ENCODE measurements around the gene EIF1AX.

EIF1AX gene

DNA sequence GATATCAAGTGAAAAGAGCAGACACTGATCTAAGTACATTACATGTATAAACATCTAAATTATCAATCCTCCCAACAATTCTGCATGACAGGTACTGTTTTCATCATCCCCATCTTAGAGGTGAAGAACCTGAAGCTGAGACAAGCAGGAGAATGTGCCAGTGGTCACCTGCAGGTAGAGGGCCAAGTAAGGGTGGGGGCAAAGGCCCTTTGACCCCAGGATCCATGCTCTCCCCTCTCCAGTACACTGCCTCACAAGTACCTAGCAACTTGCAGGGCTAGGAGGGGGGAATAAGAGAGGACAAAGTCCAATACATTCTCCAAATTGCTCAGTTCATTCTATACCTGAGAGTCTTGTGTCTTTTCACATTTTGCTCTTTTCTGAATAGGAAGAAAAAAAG is 16.7 kb downstream of the EIF1AX start:
- FAIRE-seq, result no peak

DNA sequence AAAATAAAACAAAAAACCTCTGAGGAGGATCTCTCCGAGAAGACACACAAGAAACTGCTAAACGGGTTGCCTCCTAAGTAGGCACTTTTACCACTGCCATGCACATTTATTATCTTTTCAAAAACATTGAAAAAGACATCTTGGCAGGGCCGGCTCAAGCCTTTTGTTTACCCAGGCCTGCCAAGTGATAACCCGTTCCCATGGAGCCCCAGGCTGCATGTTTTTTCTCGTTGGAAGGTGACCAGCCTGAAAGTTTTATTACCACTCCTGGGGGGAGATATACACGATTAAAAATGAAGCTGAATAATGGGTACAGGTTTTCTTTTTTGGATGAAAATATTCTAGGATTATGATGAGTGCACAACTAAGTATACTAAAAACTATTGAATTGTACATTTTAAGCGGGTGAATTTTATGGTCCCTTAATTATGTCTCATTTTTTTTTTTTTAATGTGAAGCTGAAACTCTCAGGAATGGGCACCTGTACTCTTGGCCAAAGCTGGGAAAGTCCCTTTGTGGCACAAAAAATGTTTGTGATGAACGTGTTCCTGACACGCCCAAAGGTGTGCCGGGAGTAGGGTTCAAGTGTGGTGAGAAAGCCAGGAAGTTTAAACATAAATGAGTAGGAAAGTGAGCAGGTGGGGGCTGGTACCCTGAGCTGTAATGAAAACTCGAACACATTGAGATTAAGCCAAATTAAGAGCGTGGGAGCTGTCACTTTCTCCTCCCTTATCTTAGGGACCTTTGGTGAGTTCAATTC is 23.4 kb downstream of the EIF1AX start:
- FAIRE-seq, result no peak

DNA sequence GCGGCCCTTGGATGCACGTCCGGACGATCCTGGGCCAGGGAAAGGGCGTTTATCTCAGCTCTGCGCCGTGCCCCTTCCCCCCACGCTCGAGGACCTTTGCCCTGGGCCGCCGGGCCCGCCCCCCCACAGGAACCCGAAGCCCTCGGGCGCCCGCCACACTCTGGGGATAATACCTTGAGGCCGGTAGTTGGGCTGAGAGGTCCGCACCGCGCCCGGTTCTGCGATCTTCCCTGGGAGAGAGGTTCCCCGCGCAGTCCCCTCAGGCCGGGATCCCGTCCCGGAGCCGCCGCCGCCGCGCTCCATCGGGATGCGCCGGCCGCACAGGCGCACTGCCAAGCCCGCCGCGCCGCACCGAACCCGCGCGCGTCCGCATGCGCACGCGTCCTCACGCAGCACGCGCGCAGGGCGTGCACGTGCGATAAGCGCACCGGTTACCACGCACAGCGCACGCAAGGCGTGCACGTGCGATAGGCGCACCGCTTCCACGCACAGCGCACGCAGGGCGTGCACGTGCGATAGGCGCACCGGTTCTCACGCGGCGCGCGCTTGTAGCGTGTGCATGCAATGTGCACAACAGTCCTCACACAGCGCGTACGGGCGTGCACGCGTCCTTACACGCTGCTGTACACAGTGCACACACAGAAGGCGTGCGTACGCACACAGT is 24.9 kb downstream of the EIF1AX start, which contains the start of gene MAP7D2:
Gene MAP7D2, minus strand, starts transcription at position 331 of the 664 bp plus-strand sequence. Its CDS starts 28 bp downstream, at position 303.
- FAIRE-seq, result no peak

DNA sequence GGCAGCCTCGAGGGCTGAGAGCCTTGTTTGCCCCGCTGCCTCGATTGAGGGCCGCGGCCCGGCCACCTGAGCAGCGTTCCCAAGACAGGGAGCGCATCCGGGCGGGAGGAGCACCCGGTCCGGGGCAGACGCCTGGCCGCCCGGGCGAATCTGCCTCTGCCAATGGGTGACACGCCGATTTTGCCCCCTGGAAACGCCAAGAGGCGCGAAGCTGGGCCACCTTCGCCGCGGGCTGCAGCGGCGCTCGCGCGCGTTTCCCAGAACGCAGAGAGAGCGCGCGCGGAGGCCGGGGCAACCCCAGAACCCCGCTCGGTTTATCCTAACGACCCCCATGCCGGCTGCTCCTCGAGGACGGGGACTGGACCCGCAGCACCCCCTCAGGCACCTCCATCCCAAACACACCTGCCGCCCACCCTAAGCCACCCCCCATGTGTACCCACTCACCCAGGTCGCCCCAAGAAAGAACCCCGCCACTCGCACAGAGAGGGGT is 25.5 kb downstream of the EIF1AX start:
- FAIRE-seq, result no peak

DNA sequence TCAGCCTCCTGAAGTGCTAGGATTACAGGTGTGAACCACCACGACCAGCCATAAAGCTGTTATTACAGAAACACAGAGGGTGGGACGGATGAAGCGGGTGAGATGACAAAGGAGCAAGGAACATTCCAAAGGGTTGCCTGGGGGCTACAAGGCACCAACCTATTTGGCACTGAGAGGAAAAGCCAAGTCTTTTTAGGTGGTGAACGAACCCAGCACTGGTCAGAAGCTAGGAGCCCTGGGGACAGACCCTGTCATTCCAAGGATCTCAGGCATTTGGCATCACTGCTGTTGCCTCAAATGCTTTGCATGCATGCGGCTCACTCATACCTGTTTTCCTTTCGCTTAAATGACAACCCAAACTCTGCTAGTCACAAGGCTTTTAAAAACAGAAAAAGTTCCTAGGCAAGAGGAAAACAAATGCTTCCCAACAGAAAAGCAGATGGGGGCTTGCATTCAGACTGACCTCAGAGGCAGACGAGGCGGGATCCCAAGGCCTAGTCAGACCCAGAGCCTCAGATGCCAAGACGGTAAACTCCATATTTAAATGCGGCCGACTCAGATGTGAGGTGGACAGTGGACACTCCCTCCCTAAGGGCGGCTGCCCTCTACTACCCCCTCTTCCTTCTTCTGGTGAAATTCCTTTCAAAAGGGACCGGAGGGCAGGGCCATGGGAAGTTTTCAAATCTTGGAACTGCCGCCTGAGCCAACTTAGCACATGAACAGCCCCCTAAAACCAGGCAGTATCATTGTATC is 29.4 kb downstream of the EIF1AX start:
- no peak for FAIRE-seq

DNA sequence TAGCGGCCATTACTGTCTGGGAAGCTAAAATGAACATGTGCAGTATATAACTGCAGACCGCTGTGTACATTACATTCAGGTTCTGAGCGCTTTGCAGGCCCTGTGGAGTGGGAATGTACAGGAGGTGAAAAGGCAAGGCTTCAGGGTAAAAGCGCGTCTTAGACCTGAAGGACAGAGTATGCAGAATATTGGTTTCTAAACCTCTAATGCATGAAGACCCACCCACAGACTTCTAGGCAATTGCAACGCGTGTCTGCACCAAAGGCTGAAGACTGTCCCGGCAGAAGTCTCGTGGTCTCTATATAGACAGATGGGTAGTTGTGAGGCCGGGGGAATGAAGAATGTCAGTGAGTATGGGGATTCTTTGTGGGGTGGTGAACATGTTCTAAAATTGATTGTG is 30.4 kb downstream of the EIF1AX start:
- FAIRE-seq, result no peak

DNA sequence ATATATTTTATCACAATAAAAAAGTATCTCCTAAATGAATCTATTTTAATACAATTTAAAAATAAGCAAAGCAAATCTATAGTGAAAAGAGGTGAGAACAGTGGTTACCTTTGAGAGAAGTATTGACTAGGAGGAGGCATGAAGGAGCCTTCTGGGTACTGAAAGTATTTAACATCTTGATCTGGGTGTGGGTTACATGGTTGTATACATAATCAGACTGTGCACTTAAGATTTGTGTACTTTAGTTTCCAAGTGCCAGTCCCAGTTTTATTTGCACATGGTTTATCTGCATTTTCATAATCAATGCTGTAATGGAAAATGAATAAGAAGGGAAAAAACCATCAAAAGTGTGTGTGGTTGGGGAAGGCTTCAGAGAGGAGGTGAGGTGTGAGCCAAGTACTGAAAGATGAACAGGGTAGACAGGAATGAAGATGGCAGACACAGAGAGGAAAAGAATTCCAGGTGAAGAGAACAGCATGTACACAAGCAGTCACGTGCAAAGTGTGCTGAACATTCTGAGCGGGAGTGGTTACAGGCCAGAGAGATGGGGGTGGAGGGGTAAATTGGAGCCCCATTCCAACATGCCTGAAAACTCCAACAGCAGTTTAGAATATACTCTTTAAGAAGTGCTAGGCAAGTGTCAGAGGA is 39.6 kb downstream of the EIF1AX start:
- FAIRE-seq, result no peak

DNA sequence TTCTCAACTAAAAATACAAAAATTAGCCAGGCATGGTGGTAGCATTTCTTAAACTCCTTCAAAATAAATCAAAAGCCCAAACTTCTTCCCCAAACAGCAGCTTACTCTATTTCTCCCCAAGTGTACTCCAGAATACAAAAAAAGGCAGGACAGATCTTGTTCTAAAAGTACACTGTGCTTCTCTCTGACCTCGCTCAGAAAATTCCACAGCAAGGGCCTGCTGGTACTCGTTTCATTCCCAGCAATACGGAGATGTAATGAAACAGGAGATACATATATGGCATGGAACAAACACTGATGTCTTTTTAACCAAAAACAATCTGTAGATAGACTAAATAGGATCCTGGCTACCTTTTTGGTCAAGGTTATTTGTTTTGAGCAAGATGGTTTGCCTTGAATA is 50.1 kb downstream of the EIF1AX start:
- no peak for FAIRE-seq

DNA sequence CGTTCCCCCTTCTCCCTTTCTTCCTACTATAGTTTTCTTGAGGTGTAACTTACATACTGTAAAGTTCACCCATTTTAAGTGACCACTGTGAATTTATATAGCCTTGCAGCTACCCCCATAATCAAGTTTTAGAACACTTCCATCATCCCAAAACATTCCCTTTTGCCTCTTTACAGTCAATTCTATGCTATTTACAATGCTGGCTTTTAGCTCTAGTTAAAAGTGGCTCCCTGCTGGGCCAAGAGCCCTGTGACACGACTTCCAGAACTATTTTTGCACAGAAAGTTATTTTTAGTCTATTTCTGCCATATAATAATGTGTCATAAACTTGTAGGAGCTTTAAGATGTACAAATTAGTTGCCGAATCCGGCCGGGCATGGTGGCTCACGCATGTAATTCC is 51.8 kb downstream of the EIF1AX start:
- FAIRE-seq, result no peak

DNA sequence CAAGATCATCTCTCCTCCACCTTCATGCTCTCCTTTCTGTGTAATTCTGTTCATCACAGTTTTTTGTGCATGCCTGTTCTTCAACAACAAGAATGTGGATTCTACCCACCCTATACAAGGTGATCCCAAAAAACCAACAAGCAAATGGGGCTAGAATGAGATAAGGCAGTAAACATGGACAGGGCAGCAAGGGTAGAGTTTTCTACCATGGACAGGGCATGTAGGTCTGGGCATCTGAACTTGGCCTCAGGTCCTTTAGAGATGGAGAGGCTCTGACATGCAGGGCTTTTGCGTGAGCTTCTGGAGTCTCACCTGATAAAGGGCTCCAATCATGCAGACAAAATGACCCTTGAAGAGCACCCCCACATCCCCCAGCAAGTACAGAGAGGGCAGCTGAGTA is 61.4 kb downstream of the EIF1AX start:
- FAIRE-seq, result no peak
